Upper lobe of left lung (tissue), 6 donors: ENCODE results near the gene PUM2. TPM values are rescaled to one million over a fixed set of nuclear protein-coding genes. Genes with fewer than 3 reads are reported as not detected.

Source experiments
- ATAC-seq, 2 donors: fragments of 200-7000 bp; cut with Tn5 transposase; one replicate each; pipeline ENCODE4 v1.9.1; 2022; ENCODE audit warnings: mild to moderate bottlenecking in 2 of 2, moderate library complexity in 2 of 2; ENCODE audit not compliant: low FRiP score in 2 of 2
- DNase-seq, 2 donors: peaks; one replicate each; pipeline ENCODE4 v3.0.0-alpha.2; 2019 to 2020
- H3K27ac ChIP-seq, 4 donors: fragments of 200-600 bp; sonication (generic); one replicate each; pipeline ENCODE4 v1.5.1; 2016 to 2019
- H3K27me3 ChIP-seq, 4 donors: fragments of 200-600 bp; sonication (generic); one replicate each; pipeline ENCODE4 v1.5.1; 2017 to 2019
- H3K36me3 ChIP-seq, 4 donors: fragments of 200-600 bp; sonication (generic); one replicate each; pipeline ENCODE4 v1.5.1; 2016 to 2019
- H3K4me1 ChIP-seq, 4 donors: fragments of 200-600 bp; sonication (generic); one replicate each; pipeline ENCODE4 v1.5.1; 2018 to 2019
- H3K4me3 ChIP-seq, 4 donors: fragments of 200-600 bp; sonication (generic); one replicate each; pipeline ENCODE4 v1.5.1; 2017 to 2019; ENCODE audit warnings: mild to moderate bottlenecking in 2 of 4, moderate library complexity in 1 of 4
- H3K9me3 ChIP-seq, 4 donors: fragments of 200-600 bp; sonication (generic); one replicate each; pipeline ENCODE4 v1.5.1; 2018 to 2019
- EP300 ChIP-seq, 4 donors: sonication (generic); formaldehyde crosslinking; IDR thresholded peaks; one replicate each; pipeline ENCODE4 v1.5.1; 2017; ENCODE audit warnings: antibody characterized with exemption in 4 of 4, control low read depth in 2 of 4
- POLR2A ChIP-seq, 4 donors: fragments of 450-650 bp; IDR thresholded peaks; one replicate each; pipeline ENCODE4 v1.5.1; 2016 to 2017; ENCODE audit warnings: antibody characterized with exemption in 4 of 4, mild to moderate bottlenecking in 2 of 4
- POLR2AphosphoS5 ChIP-seq, 2 donors: sonication (generic); formaldehyde crosslinking; IDR thresholded peaks; one replicate each; pipeline ENCODE4 v1.5.1; 2017; ENCODE audit warnings: antibody characterized with exemption in 2 of 2
- WGBS, 2 donors: methylation state at CpG; one replicate each; pipeline ENCODE4 v1.1.5; 2017 to 2018; 5-methylcytosine and 5-hydroxymethylcytosine counted together
- small RNA-seq, 4 donors: library from RNA; depleted of rRNA; stranded (forward); fragments of <200 nt; gene quantifications; one replicate each; pipeline ENCODE3, GENCODE V24; 2016
- total RNA-seq, 6 donors: library from RNA; depleted of rRNA in 4 of 6; stranded (reverse); fragments of >200 nt in 4 of 6; gene quantifications; one replicate each; pipeline versions ENCODE4 v1.1.0 to v1.2.1, GENCODE V29; 2016 to 2021
- TF ChIP-seq, protein P1 (sequence below), 6 experiments: fragments of 450-650 bp in 4 of 6; fragments of 200-600 bp in 2 of 6; sonication (generic) in 2 of 6; IDR thresholded peaks; one replicate each; pipeline ENCODE4 v1.5.1; 2016 to 2019; ENCODE audit warnings: antibody characterized with exemption in 6 of 6
- donor health status: DM: no; HTN: no; CAD: no; lungs with moderate emphysema.
- donor health status: DM: no; HTN: yes; CAD: no; lungs with severe emphysema.

Gene PUM2
- total RNA-seq, 6 donors from 2014 or later = 33.1 to 114 (median 86.6) TPM

DNA sequence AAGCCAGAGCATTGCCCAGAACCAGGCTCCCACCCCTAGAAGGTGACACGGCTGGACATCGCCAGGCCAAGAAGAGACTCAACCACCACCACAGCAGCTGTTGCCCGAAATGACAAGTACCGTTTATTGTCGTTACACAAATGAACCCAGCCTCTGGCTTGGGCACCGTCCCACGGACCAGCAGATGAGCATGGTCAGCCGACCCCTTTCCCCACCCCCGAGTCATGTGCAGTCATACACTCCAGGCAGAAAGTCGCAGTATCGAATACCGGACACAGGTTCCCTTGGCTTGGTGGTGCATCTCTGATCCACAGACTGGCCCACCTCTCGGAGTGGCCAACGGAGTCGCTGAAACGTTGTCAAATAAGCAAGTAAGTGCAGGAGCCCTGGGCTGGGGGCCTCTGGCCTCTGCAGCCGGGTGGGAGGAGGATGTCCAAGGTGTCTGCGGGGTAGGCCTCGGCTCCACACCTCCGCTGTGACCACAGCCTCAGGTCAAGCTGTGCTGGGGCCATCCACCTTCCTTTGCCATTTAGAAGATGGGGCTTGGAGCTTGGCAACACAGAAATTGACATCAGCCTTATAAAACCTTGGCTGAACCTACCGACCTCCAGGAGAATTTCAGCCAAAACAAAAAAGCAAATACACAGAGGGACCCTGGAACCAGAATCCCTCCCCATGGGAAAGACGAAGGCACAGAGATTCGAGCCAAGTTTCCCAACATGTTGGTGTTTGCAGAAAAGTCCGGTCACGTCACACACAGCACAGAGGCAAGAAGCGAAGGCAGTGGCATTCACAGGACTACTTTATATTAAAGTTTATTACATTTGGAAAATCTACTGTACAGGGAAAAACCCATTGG is 149.7 kb downstream of the PUM2 start:
- DNase-seq (no peak), ATAC-seq (no peak)
- H3K9me3 ChIP-seq = no peaks in the 10 kb centered on the region
- no peak overlapping the region for H3K4me3 ChIP-seq
- peaks cover 0 to 7% (median 0%) of the 10 kb centered on the region in 4 donors for H3K36me3 ChIP-seq
- TF ChIP-seq POLR2A (IDR thresholded peaks at IDR 0.05) = no peak
- TF ChIP-seq, protein P1, sequence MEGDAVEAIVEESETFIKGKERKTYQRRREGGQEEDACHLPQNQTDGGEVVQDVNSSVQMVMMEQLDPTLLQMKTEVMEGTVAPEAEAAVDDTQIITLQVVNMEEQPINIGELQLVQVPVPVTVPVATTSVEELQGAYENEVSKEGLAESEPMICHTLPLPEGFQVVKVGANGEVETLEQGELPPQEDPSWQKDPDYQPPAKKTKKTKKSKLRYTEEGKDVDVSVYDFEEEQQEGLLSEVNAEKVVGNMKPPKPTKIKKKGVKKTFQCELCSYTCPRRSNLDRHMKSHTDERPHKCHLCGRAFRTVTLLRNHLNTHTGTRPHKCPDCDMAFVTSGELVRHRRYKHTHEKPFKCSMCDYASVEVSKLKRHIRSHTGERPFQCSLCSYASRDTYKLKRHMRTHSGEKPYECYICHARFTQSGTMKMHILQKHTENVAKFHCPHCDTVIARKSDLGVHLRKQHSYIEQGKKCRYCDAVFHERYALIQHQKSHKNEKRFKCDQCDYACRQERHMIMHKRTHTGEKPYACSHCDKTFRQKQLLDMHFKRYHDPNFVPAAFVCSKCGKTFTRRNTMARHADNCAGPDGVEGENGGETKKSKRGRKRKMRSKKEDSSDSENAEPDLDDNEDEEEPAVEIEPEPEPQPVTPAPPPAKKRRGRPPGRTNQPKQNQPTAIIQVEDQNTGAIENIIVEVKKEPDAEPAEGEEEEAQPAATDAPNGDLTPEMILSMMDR (IDR thresholded peaks at IDR 0.05) = no peak
- TF ChIP-seq EP300 (IDR thresholded peaks at IDR 0.05) = no peak
- no peak for TF ChIP-seq POLR2AphosphoS5 (IDR thresholded peaks at IDR 0.05)
- 92 to 93% methylated on average over 26 of the region's 26 CpGs for WGBS, 2 donors
- peaks cover 3 to 38% (median 29%) of the 10 kb centered on the region in 4 donors for H3K4me1 ChIP-seq
- H3K27me3 ChIP-seq = no peaks in the 10 kb centered on the region
- no peak overlapping the region for H3K27ac ChIP-seq

DNA sequence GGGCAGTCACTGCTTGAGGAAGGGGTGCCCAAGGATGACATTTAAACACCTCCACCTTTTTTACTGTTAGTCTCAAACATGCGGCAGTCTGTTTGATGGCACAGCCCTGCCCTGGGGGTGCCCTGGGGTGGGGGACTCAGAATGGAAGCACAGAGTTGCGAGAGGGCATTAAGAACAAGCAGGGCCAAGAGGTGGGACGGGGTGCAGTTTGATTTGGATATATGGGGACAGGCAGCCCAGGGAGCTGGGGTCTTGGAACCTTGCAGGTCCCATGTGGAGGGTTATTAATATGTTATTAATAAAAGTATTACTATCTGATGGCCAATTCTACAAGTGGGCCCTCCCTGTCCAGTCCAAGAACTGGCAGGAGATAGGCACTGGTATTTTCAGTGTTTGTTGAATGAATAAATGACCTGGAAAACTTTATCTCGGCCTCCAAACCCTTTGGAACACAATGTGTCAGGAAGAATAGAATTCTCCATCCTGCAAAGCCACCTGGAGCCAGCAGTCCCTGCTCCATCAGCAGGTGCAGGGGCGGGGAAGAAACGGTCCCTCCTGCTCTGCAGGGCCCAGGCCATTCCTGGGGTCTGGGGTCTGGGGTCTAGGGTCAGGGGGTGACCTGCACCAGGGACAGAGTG is 150.9 kb downstream of the PUM2 start:
- peaks cover 0 to 7% (median 0%) of the 10 kb centered on the region in 4 donors for H3K36me3 ChIP-seq
- H3K9me3 ChIP-seq = no peaks in the 10 kb centered on the region
- no peak overlapping the region for H3K4me3 ChIP-seq
- H3K27ac ChIP-seq = peak overlapping the region in 3 of 4 donors; percentile 34 to 77 (median 70)
- H3K27me3 ChIP-seq = no peaks in the 10 kb centered on the region
- DNase-seq = no peak
- no peak for ATAC-seq
- WGBS, 2 donors = 80 to 82% methylated on average over 6 of the region's 6 CpGs
- H3K4me1 ChIP-seq = peaks cover 3 to 34% (median 19%) of the 10 kb centered on the region in 4 donors
- TF ChIP-seq EP300 (IDR thresholded peaks at IDR 0.05) = no peak
- TF ChIP-seq, protein P1 (IDR thresholded peaks at IDR 0.05) = no peak
- TF ChIP-seq POLR2A (IDR thresholded peaks at IDR 0.05) = no peak
- TF ChIP-seq POLR2AphosphoS5 (IDR thresholded peaks at IDR 0.05) = no peak

DNA sequence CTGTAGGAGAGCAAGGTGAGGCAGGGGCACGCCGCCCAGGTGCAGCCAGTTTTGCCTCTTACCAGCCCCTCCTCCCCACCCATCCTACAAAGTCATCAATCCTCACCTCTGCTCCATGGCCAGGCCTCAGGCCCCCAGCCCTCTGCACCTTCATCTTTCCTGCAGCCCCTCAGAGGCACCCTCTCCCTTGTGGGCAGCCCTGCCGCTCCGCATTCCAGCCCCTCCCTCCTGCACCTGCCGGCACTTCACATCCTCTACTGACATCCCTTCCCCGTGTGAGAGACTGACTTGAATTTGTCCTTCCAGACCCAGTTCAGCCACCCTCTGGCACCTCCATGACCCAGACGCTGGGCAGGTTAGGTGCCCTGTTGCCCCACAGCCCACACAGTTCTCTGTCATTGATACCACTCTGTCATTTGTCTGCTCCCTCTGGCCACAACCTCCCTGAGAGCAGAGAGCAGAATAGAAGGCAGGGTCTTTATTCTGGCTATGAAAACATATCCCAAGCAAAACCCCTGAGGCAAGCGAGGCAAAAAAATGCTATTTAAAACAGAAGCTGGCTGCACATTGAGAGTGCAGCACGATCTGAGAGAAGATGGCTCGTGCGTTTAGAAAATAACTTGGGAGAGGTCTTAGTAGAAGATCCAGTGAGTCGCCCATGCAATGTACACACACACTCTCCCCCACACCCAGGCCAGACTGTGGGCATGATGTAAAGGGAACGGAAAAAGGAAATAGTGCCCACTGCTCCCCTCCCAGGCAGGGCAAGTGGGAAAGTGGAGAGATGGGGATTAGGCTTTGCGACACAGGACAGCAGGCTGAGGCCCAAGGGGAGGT is 151.6 kb downstream of the PUM2 start:
- peak in 1 of 2 donors; percentile 38 for ATAC-seq
- WGBS, 2 donors = 64% methylated on average over 14 of the region's 14 CpGs
- no peak overlapping the region for H3K4me3 ChIP-seq

More for the DNA sequence above, 151.6 kb downstream of the PUM2 start:
- peaks cover 3 to 35% (median 19%) of the 10 kb centered on the region in 4 donors for H3K4me1 ChIP-seq
- H3K27ac ChIP-seq = peak overlapping the region; percentile 34 to 77 (median 72)
- DNase-seq = no peak
- H3K9me3 ChIP-seq = no peaks in the 10 kb centered on the region
- TF ChIP-seq EP300 (IDR thresholded peaks at IDR 0.05) = no peak
- no peak for TF ChIP-seq POLR2AphosphoS5 (IDR thresholded peaks at IDR 0.05)
- TF ChIP-seq POLR2A (IDR thresholded peaks at IDR 0.05) = no peak
- TF ChIP-seq, protein P1 (IDR thresholded peaks at IDR 0.05) = no peak
- H3K27me3 ChIP-seq = no peaks in the 10 kb centered on the region
- peaks cover 0 to 7% (median 0%) of the 10 kb centered on the region in 4 donors for H3K36me3 ChIP-seq

Small RNA genes lying within 50 kb of the gene (small RNA-seq; reads per million reads assigned to genes)
- 0 reads per million in 4 donors for gene RNU7-113P

Other genes with a start within 250 kb of the PUM2 start
- gene SDC1, start 125.7 kb downstream of the PUM2 start, total RNA-seq = 100 to 1,000 TPM in 5 of 6 donors, 10 to 100 TPM in 1; 74.4 to 213 (median 154) TPM
- 100 to 1,000 TPM; 193 to 583 (median 336) TPM for gene RHOB, start 96.2 kb upstream of the PUM2 start, total RNA-seq